G401 (cell line): ENCODE measurements around the gene SERINC2. TPM values are rescaled to one million over a fixed set of nuclear protein-coding genes. Genes with fewer than 3 reads are reported as not detected.
"Not testable (repeated sequence)": the region's sequence is repeated elsewhere in the genome, so short reads cannot be mapped to it uniquely, and the experiment has no call there.

ENCODE experiments used
- DNase-seq: peaks from one replicate; pipeline ENCODE4 v3.0.0-alpha.2; 2015; ENCODE audit warnings: low spot score
- in situ Hi-C: cut with HindIII; loops from 2 replicates; pipeline ENCODE4 v1.10.0; 2016; ENCODE audit warnings: low sequenced_read_pairs, mixed read lengths
- total RNA-seq: library from RNA; depleted of rRNA; stranded (reverse); fragments of >200 nt; shearing (Covaris generic); gene quantifications from 2 replicates; pipeline ENCODE4 v1.2.3, GENCODE V29; 2014

SERINC2 gene
- total RNA-seq, 1 experiment from 2014 or later, result 15.6 TPM

GRCh38 chr1:31443673-31444072, 30.7 kb downstream of the SERINC2 start:
- in situ Hi-C loops, result no loop called here
- no peak for DNase-seq

- in situ Hi-C loops, result no loop called here
- DNase-seq, result no peak
Observed at GRCh38 chr1:31444725-31445448, 31.9 kb downstream of the SERINC2 start.

- DNase-seq, result no peak
- in situ Hi-C loops, result no loop called here
Observed at GRCh38 chr1:31445951-31446350, 32.9 kb downstream of the SERINC2 start.

GRCh38 chr1:31447210-31447609, 34.2 kb downstream of the SERINC2 start:
- in situ Hi-C loops, result no loop called here
- DNase-seq, result no peak

- DNase-seq, result no peak
- in situ Hi-C loops, result no loop called here
Observed at GRCh38 chr1:31453384-31454079, 40.5 kb downstream of the SERINC2 start.

- DNase-seq, result no peak
- in situ Hi-C loops, result no loop called here
Observed at GRCh38 chr1:31458287-31458896, 45.4 kb downstream of the SERINC2 start.

GRCh38 chr1:31460027-31460426, 47.0 kb downstream of the SERINC2 start:
- in situ Hi-C loops, result no loop called here
- DNase-seq, result no peak

GRCh38 chr1:31467005-31467674, 54.1 kb downstream of the SERINC2 start:
- DNase-seq, result no peak
- in situ Hi-C loops, result no loop called here

- in situ Hi-C loops, result no loop called here
- DNase-seq, result no peak
Observed at GRCh38 chr1:31470794-31471315, 57.8 kb downstream of the SERINC2 start.

GRCh38 chr1:31471452-31472313, 58.7 kb downstream of the SERINC2 start:
- DNase-seq, in situ Hi-C loops: not testable (repeated sequence)

- DNase-seq, in situ Hi-C loops: not testable (repeated sequence)
Observed at GRCh38 chr1:31472314-31472651, 59.3 kb downstream of the SERINC2 start.

GRCh38 chr1:31472673-31473072, 59.7 kb downstream of the SERINC2 start:
- in situ Hi-C loops, DNase-seq: not testable (repeated sequence)

GRCh38 chr1:31473508-31473907, 60.5 kb downstream of the SERINC2 start:
- DNase-seq, in situ Hi-C loops: not testable (repeated sequence)

GRCh38 chr1:31474567-31474966, 61.6 kb downstream of the SERINC2 start:
- DNase-seq, in situ Hi-C loops: not testable (repeated sequence)

GRCh38 chr1:31476891-31477846, 64.2 kb downstream of the SERINC2 start:
- no peak for DNase-seq
- in situ Hi-C loops, result no loop called here

- no peak for DNase-seq
- in situ Hi-C loops, result no loop called here
Observed at GRCh38 chr1:31478167-31478566, 65.2 kb downstream of the SERINC2 start.

GRCh38 chr1:31479811-31480210, 66.8 kb downstream of the SERINC2 start:
- no peak for DNase-seq
- in situ Hi-C loops, result no loop called here

- in situ Hi-C loops, DNase-seq: not testable (repeated sequence)
Observed at GRCh38 chr1:31480426-31480825, 67.4 kb downstream of the SERINC2 start.
